Measurements from ENCODE around the gene EPB41L1.

Gene EPB41L1

GRCh38 chr20:36118371-36118770 is 36.2 kb upstream of the EPB41L1 start:
- H3K27ac Mint-ChIP-seq: no peak overlapping the region
- H3K4me1 Mint-ChIP-seq (ENCODE audit: low read depth): no peaks in the 10 kb centered on the region
- H3K9me3 Mint-ChIP-seq (ENCODE audit: low read depth): no peaks in the 10 kb centered on the region
- H3K27me3 Mint-ChIP-seq: peaks cover 4% of the 10 kb centered on the region
- H3K4me3 Mint-ChIP-seq: no peak overlapping the region
- H3K36me3 Mint-ChIP-seq: no peaks in the 10 kb centered on the region

GRCh38 chr20:36119537-36119936 is 35.0 kb upstream of the EPB41L1 start:
- no peak overlapping the region for H3K27ac Mint-ChIP-seq

GRCh38 chr20:36120241-36120640 is 34.3 kb upstream of the EPB41L1 start:
- H3K4me3 Mint-ChIP-seq: no peak overlapping the region
- H3K9me3 Mint-ChIP-seq (ENCODE audit: low read depth): no peaks in the 10 kb centered on the region

More at GRCh38 chr20:36119537-36119936, 35.0 kb upstream of the EPB41L1 start:
- no peaks in the 10 kb centered on the region for H3K4me1 Mint-ChIP-seq (ENCODE audit: low read depth)
- no peak overlapping the region for H3K4me3 Mint-ChIP-seq
- H3K27me3 Mint-ChIP-seq: peaks cover 4% of the 10 kb centered on the region
- H3K9me3 Mint-ChIP-seq (ENCODE audit: low read depth): no peaks in the 10 kb centered on the region
- no peaks in the 10 kb centered on the region for H3K36me3 Mint-ChIP-seq

GRCh38 chr20:36120991-36121390 is 33.5 kb upstream of the EPB41L1 start:
- H3K36me3 Mint-ChIP-seq: no peaks in the 10 kb centered on the region
- H3K4me1 Mint-ChIP-seq (ENCODE audit: low read depth): no peaks in the 10 kb centered on the region
- no peak overlapping the region for H3K27ac Mint-ChIP-seq
- H3K27me3 Mint-ChIP-seq: peaks cover 1% of the 10 kb centered on the region
- no peak overlapping the region for H3K4me3 Mint-ChIP-seq
- no peaks in the 10 kb centered on the region for H3K9me3 Mint-ChIP-seq (ENCODE audit: low read depth)

More at GRCh38 chr20:36120241-36120640, 34.3 kb upstream of the EPB41L1 start:
- peaks cover 3% of the 10 kb centered on the region for H3K27me3 Mint-ChIP-seq
- no peaks in the 10 kb centered on the region for H3K4me1 Mint-ChIP-seq (ENCODE audit: low read depth)
- no peak overlapping the region for H3K27ac Mint-ChIP-seq
- H3K36me3 Mint-ChIP-seq: no peaks in the 10 kb centered on the region

- no peaks in the 10 kb centered on the region for H3K36me3 Mint-ChIP-seq
Measured at GRCh38 chr20:36121981-36122930, 32.3 kb upstream of the EPB41L1 start.

GRCh38 chr20:36122931-36123288 is 31.6 kb upstream of the EPB41L1 start:
- Mint-ChIP-seq H3K27ac (no peak overlapping the region), H3K36me3 (no peaks in the 10 kb centered on the region), H3K4me1 (ENCODE audit: low read depth) (no peaks in the 10 kb centered on the region), H3K9me3 (ENCODE audit: low read depth) (no peaks in the 10 kb centered on the region), H3K4me3 (no peak overlapping the region), H3K27me3 (no peaks in the 10 kb centered on the region)

More at GRCh38 chr20:36121981-36122930, 32.3 kb upstream of the EPB41L1 start:
- H3K27ac Mint-ChIP-seq: no peak overlapping the region
- H3K9me3 Mint-ChIP-seq (ENCODE audit: low read depth): no peaks in the 10 kb centered on the region
- no peaks in the 10 kb centered on the region for H3K4me1 Mint-ChIP-seq (ENCODE audit: low read depth)
- no peaks in the 10 kb centered on the region for H3K27me3 Mint-ChIP-seq
- H3K4me3 Mint-ChIP-seq: no peak overlapping the region

DNA sequence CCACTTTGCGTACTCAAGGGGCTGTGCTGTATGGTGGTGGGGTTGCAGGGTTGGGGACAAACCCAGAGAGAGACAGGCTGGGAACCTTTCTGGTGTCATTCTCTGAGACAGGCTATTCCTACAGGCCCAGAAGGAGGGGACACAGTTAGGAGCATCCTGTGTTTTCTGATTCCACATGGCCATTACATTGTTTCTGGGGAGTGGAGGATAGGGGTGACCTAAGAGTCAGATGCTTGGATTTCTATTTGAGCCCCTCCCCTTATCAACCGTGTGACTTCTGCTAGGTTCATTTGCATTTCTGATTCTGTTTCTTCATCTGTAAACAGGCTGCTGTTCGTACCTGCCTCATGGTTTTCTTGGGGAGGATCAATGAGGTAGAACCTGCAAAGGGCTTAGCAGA is 29.4 kb upstream of the EPB41L1 start:
- H3K4me3 Mint-ChIP-seq: no peak overlapping the region
- no peaks in the 10 kb centered on the region for H3K4me1 Mint-ChIP-seq (ENCODE audit: low read depth)
- H3K9me3 Mint-ChIP-seq (ENCODE audit: low read depth): no peaks in the 10 kb centered on the region
- H3K27me3 Mint-ChIP-seq: no peaks in the 10 kb centered on the region
- no peak overlapping the region for H3K27ac Mint-ChIP-seq
- no peaks in the 10 kb centered on the region for H3K36me3 Mint-ChIP-seq

DNA sequence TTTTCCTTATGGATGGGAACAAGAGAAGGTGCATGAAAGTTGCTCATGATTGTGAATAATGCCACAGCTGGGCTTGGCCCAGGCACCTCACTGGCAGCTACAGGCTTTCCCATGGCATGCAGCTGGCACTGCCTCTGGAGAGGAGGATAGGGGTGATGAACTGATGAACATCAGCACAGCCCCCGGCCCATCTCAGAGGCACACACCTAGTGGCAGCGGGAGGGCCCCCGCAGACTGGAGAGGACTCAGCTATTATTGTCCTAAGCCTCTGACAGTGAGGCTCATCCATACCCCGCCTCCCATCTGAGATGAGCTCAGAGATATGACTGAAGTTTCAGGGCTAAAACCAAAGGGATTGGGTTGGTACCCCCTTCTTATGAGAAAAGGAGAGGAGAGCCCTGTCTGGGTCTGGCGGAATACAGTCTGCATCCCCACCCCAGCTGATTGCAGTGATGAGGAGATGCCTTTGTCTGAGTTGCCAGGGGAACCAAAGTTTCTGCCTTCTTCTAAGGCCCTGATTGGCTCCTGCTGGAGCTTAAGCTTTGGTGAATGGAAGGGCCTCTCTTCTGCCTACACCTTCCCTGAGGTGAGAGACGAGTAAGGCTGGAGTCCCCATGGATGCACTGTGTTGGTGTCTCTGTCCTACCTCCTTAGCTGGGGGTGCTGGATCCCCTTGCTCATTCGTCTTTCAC is 27.6 kb upstream of the EPB41L1 start:
- H3K9me3 Mint-ChIP-seq (ENCODE audit: low read depth): no peaks in the 10 kb centered on the region
- no peak overlapping the region for H3K4me3 Mint-ChIP-seq
- no peaks in the 10 kb centered on the region for H3K36me3 Mint-ChIP-seq
- H3K27me3 Mint-ChIP-seq: no peaks in the 10 kb centered on the region
- no peak overlapping the region for H3K27ac Mint-ChIP-seq
- no peaks in the 10 kb centered on the region for H3K4me1 Mint-ChIP-seq (ENCODE audit: low read depth)

GRCh38 chr20:36128463-36129159 is 25.9 kb upstream of the EPB41L1 start:
- Mint-ChIP-seq H3K4me1 (ENCODE audit: low read depth) (no peaks in the 10 kb centered on the region), H3K36me3 (no peaks in the 10 kb centered on the region), H3K4me3 (no peak overlapping the region), H3K27me3 (no peaks in the 10 kb centered on the region), H3K9me3 (ENCODE audit: low read depth) (no peaks in the 10 kb centered on the region), H3K27ac (no peak overlapping the region)

DNA sequence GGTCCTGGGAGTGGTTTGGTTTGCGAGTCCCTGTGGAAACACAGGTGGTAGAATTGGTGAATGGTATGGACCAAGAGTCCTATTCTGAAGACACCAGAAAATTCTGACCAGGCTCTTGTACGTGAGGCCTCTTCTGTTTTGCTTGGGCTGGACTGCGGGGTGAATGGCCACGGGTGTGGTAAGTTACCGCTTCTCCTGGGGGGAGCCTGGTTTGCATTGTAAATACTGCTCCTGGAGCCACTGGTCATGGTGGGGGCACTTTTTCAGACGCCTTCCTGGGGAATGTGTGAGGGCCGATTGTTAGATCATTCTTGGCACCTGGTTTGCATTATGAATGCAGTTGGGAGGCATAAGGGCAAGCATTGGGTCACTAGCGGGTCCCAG is 25.4 kb upstream of the EPB41L1 start:
- no peaks in the 10 kb centered on the region for H3K27me3 Mint-ChIP-seq
- H3K27ac Mint-ChIP-seq: no peak overlapping the region
- no peaks in the 10 kb centered on the region for H3K9me3 Mint-ChIP-seq (ENCODE audit: low read depth)
- H3K4me1 Mint-ChIP-seq (ENCODE audit: low read depth): no peaks in the 10 kb centered on the region
- no peak overlapping the region for H3K4me3 Mint-ChIP-seq
- no peaks in the 10 kb centered on the region for H3K36me3 Mint-ChIP-seq

GRCh38 chr20:36130390-36130789 is 24.1 kb upstream of the EPB41L1 start:
- Mint-ChIP-seq H3K27ac (no peak overlapping the region), H3K9me3 (ENCODE audit: low read depth) (no peaks in the 10 kb centered on the region), H3K27me3 (no peaks in the 10 kb centered on the region), H3K4me3 (no peak overlapping the region), H3K4me1 (ENCODE audit: low read depth) (no peaks in the 10 kb centered on the region), H3K36me3 (no peaks in the 10 kb centered on the region)

- Mint-ChIP-seq H3K27ac (no peak overlapping the region), H3K4me3 (no peak overlapping the region), H3K36me3 (no peaks in the 10 kb centered on the region), H3K27me3 (no peaks in the 10 kb centered on the region), H3K4me1 (ENCODE audit: low read depth) (no peaks in the 10 kb centered on the region), H3K9me3 (ENCODE audit: low read depth) (no peaks in the 10 kb centered on the region)
Measured at GRCh38 chr20:36132802-36133211, 21.7 kb upstream of the EPB41L1 start.

GRCh38 chr20:36133821-36134220 is 20.7 kb upstream of the EPB41L1 start:
- no peaks in the 10 kb centered on the region for H3K4me1 Mint-ChIP-seq (ENCODE audit: low read depth)
- H3K27me3 Mint-ChIP-seq: no peaks in the 10 kb centered on the region
- H3K9me3 Mint-ChIP-seq (ENCODE audit: low read depth): no peaks in the 10 kb centered on the region
- no peaks in the 10 kb centered on the region for H3K36me3 Mint-ChIP-seq
- H3K27ac Mint-ChIP-seq: no peak overlapping the region
- no peak overlapping the region for H3K4me3 Mint-ChIP-seq

DNA sequence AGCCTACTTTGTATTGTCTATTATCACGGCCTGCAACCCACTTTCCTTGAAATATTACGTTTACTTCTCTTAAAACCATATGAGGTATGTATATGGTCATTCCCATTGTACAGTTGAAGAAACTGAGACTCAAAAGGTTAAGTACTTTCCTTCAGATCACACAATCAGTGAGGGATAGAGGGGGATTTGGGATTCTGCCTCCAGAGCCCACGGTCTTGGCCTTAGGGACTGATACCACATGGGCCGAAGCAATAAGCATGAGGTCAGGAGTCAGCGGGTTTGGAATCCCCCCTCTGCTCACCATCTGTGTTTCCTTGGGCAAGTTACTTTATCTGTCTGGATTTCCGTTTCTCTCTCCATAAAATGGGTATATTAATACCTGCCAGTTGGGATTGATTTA is 19.4 kb upstream of the EPB41L1 start:
- Mint-ChIP-seq H3K36me3 (no peaks in the 10 kb centered on the region), H3K4me3 (no peak overlapping the region), H3K27me3 (no peaks in the 10 kb centered on the region), H3K27ac (no peak overlapping the region), H3K9me3 (ENCODE audit: low read depth) (no peaks in the 10 kb centered on the region), H3K4me1 (ENCODE audit: low read depth) (no peaks in the 10 kb centered on the region)

- Mint-ChIP-seq H3K9me3 (ENCODE audit: low read depth) (no peaks in the 10 kb centered on the region), H3K27ac (no peak overlapping the region), H3K4me3 (no peak overlapping the region), H3K36me3 (no peaks in the 10 kb centered on the region), H3K4me1 (ENCODE audit: low read depth) (no peaks in the 10 kb centered on the region), H3K27me3 (no peaks in the 10 kb centered on the region)
Measured at GRCh38 chr20:36135821-36136220, 18.7 kb upstream of the EPB41L1 start.
